Measurements from ENCODE around the gene AQP5.

Gene AQP5

DNA sequence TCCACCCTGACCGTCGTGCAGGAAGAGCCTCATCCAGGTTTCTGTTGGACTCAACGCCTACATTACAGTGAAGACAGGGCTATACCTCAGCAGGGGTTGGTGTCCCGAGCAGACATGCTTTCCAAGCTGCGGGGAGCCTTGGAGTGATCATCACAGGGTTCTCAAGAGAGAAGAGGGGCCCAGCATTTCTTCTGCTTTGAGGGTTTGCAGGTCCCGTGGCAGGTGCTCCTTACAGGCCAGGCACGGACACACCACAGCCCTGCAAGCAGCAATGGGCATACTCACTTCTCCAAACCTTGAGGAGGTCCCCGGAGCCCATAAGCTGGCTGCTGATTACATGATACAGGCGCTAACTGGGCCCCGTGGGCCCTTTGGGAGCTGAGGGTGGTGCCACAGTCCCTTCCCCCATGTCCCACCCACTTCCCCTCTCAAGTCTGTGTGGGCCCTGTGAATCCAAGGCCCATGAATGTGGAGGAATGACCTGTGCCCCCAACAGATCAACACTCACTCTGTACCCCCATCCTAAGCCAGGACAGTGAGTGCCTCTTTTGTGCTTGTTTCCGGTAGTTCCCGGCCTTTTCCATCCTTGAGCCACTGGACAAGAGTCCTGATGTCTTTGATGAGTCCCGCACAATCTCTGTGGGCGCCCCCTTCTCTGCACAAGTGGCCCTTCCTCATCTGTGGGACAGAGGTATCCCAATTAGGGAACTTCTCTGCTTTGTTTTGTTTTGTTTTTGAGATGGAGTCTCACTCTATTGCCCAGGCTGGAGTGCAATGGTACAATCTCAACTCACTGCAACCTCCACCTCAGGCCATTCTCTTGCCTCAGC, 10.0 kb upstream of the AQP5 start:
- DNase-seq, result no peak

DNA sequence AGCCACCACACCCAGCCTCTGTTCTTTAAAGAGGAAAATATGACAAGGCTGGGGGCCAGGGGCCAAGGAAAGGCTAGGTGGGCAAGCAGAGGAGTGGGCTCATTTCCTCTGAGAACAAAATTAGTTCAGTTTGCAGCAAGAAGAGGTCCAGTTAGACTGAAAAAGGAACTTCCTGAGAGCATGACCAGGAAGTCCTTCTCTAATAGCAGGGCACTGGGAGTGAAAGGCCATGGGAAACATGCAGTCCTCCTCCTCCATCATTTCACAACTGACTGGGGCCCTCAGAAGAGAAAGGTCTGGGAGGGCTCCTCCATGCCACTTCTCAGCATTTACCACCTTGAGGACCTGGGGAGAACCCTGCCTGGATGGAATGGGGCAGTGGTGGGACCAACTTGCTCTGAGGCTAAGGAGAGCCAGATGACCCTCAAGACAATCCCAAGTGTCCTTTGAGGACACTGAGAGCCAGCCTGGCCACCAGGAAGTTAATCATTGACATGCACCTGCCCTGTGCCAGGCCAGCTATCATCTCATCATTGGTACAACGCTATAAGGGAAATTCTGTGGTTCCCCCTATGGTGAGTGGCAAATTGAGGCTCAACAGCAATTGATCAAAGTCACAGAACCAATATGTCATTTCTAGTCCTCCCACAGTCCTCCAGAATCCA, 9.1 kb upstream of the AQP5 start:
- DNase-seq, result no peak

DNA sequence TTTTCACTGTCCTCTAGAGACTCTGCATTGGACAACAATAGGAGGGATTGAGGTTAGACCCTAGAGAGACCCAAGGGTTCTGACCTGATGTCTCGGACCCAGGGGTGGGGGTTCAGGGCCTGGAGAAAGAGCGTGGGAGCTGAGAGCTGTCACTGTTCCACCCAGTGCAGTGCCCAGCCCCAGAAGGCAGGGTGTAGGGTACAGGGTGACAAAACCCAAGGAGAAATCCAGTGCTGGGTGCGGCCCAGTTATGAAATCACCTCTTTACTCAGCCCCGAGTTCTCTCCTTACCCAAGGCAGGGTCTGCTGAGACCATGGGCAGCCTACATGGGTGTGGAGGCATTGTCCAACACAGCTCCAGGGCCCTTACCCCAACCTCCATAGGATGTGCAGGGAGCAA, 8.5 kb upstream of the AQP5 start:
- DNase-seq, result no peak

DNA sequence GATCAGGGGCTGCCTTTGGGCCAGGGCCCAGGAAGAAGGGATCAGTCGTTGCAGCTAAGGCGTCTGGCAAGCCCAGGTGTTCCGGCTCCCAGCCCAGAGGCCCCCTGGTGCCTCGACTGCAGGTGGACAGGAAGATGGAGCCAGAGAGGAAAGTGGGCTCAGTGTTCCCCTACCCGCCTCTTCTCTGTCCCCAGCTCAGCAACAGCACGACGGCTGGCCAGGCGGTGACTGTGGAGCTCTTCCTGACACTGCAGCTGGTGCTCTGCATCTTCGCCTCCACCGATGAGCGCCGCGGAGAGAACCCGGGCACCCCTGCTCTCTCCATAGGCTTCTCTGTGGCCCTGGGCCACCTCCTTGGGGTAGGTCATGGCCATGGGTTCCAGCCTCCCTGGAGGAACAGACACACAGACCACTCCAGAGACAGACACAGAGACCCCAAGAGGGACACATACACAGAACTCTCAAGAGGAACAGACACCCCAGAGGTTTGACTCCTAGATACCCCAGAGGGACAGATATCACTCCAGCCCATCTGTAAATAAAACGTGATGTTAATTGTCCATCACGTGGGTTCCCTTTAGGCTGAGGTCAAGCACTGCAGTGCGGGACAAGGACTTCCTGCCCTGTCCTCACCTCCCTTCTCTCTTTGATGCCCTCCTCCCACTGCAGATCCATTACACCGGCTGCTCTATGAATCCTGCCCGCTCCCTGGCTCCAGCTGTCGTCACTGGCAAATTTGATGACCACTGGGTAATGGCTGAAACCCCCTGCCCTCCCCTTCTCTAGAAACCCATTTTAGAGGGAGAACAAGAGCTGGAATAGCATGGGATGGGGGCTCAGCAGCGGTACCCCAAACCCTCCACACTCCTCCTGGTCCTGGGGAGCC, 7.5 kb upstream of the AQP5 start:
- no peak for DNase-seq

DNA sequence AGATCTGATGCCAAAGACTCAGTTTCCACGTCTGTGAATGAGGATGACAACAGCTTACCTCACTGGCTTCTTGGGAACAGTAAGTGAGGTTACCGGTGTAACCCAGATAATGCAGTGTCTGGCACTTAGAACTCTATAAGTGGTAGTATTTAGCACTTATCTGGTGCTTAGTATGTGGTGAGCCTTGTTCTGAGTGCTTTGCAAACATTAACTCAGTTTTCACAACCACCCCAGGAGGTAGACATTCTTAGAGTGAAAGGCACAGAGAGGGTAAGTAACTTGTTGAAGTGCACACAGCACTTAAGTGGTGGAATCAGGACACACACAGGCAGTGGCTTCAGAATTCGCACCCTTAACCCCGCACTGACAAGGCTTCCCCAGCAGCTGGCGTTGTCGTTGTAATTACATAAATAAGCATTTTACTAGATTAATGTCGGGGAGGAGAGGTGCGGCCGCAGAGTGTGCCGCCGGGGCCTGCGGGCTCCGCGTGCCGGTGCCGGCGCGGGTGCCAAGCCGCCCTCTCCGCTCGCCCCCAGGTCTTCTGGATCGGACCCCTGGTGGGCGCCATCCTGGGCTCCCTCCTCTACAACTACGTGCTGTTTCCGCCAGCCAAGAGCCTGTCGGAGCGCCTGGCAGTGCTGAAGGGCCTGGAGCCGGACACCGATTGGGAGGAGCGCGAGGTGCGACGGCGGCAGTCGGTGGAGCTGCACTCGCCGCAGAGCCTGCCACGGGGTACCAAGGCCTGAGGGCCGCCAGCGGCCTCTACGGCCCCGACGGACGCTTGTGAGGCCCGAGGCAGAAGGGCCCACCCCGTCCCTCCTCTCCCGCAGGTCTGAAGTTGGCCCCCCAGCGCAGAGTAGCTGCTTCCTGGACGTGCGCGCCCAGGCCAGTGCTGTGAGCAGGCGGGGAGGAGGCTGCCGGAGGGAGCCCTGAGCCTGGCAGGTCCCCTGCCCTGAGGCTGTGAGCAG, 6.5 kb upstream of the AQP5 start:
- DNase-seq, result no peak

DNA sequence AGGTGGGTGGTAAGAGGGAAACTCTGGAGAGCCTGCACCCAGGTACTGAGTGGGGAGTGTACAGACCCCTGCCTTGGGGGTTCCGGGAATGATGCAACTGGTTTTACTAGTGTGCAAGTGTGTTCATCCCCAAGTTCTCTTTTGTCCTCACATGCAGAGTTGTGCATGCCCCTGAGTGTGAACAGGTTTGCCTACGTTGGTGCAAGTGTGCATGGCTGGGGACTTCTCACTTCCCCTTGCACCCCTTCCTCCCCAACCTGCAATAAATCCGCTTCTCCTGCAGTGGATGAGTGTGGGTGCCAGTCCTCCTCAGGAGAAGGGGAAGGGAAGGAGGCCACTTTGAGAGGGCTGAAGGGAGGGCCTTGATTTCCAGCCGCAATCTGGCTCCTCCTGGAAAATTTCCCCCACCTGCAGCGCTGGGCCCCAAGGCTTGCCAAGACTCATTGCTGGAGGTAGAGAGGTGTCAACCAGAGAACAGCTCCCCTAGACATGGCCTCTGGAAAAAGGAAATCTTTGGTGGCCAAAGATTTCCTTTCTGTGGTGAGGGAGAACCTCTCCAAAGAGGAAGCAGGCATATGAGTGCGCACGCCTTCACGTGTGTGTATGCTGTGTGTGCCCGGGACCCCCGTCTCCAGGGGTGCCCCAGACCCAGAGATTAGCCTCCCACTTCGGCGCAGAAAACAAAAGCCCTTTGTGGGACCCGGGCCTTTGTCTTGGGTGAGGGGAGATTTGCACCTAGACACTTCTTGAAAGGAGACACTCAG, 5.6 kb upstream of the AQP5 start:
- DNase-seq, result no peak

DNA sequence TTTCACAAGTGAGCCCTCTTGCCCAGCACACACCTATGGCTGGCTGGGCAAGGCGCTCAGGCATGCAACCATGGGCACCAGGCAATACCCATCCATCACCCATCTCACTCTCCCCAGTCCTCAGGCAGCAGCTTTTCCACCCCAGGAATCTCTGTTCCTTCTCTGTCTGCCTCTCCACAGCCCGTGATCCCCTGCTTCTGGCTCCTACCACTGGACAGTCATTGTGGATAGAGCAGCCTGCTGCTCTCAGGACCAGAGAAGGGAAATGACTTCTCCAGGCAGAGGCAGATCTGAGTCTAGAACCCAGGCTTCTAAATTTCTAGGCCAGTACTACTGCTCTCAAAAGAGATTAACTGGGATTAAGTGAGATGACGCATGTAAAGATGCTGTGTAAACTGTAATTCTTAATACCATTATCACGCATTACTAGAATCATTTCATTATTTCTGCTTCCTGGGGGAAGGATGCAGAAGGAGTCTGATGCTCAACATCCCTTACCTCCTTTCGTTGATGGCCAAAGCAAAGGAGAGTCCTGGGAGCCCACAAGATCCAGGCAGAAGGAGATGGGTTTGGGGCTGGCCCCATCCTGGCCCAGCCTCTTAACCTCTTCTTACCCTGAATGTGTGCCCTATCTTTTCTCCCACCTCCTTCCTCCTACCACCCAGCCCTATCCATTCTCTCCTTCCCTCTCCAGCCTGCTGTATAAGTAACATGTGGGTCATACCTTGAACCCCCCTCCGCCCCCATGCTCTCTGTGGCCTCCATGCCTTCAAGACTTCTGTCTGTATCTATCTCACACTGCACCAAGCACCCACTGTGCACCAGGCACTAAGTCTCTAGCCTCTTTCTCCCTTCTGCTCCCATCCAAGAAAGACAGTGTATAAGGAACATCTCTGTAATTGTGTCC, 4.8 kb upstream of the AQP5 start:
- no peak for DNase-seq

DNA sequence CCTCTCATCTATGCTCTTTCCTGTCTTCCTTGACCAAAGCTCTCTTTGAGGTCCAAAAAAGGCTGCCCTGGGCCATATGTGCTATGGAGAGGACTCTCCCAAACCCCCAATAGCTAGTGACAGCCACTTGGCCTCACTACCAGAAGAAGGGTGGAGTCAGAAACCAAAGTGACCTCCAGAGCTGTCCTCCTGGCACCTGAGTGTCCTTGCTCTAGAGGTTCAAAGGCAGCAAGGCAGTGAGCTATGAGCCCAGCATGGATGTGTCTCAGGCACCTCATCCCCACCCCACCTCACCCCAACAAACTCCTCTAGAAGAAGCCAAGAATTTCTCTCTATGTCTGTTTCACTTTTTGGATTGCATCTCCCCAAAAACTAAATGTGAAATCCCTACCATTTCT, 4.1 kb upstream of the AQP5 start:
- no peak for DNase-seq

DNA sequence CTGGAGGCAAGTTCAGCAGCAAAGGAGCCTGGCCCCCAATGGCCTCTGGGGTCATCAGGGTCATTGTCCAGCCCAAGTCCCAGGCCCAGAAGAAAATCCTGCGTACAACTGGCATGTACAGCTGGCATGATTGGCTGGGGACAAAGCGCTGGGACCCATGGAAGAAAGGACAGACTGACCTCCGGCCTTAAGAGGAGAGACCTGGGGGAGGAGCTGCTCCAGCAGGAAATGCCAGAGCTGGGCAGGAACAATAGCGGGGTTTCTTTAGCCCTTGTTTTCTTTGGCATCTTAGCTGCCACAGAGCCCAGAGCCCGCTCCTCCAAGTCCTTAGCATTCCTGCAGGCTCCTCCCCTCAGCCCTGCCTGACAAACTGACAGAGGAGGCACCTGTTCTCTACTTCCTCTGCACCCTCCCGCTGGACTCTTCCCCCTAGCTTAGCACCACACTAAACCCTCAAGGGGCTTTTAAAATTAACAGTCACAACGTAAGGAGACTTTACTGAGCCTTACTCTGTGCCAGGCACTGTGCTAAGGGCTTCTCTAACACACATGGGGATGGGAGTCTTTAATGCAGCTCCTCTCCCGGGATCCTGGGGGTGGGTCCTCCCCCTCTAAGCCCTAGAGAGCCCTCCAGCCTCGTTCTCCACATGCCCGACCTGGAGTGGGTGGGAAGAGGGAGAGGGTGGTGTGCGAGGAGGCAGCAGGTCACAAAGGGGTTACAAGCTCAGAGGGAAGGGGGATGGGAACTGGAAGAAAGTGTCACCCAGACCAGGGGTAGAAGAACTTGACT, 1.8 kb upstream of the AQP5 start:
- DNase-seq, result no peak

DNA sequence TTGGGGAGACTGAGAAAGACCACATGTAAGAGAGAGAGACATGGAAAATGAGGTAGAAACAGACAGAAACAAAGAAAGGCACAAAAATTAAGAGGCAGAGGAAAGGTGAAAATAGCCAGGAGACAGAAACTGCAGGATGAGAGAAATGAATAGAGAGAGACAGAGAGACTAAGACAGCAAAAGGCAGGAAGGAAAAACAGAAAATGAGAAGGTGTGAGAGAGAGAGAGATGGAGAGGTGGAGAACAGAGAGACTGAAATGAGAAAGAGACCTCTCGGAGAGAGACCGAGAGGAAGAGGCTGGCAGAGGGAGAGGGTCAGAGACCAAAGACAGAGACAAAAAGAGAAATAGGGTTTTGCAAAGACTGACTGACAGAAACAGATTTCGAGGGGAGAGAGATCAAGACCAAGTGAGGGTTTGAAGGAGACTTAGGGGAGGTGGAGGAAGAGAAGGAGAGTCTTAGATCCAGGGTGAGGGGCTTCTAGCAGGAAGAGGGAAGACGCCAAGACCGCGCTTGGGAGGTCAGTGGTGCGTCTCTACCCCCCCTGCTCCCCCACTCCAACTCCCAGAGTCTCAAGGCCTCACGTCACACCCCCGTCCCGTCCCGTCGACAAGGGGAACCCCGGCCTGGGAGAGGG, 1.1 kb upstream of the AQP5 start:
- no peak for DNase-seq

DNA sequence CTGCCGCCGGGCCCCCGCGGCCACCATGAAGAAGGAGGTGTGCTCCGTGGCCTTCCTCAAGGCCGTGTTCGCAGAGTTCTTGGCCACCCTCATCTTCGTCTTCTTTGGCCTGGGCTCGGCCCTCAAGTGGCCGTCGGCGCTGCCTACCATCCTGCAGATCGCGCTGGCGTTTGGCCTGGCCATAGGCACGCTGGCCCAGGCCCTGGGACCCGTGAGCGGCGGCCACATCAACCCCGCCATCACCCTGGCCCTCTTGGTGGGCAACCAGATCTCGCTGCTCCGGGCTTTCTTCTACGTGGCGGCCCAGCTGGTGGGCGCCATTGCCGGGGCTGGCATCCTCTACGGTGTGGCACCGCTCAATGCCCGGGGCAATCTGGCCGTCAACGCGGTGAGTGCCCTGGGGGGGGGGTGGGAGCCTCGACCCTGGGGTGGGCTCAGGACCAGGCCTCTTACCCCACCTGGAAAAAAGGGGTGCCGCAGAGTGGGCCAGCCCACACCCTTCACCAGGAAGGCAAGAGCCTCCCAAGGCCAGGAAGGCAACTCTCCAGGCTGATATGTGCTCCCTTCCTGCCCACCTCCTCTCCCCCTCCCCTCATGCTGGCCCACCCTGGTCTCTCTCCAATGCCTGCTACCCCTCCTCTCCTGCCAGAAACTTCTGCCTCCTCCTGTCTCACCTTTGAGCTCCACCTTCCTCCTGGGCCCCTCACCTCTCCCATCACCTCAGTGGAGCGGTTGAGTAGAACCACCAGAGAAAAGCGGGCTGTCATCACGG, 507 bp downstream of the AQP5 start:
- DNase-seq, result no peak

DNA sequence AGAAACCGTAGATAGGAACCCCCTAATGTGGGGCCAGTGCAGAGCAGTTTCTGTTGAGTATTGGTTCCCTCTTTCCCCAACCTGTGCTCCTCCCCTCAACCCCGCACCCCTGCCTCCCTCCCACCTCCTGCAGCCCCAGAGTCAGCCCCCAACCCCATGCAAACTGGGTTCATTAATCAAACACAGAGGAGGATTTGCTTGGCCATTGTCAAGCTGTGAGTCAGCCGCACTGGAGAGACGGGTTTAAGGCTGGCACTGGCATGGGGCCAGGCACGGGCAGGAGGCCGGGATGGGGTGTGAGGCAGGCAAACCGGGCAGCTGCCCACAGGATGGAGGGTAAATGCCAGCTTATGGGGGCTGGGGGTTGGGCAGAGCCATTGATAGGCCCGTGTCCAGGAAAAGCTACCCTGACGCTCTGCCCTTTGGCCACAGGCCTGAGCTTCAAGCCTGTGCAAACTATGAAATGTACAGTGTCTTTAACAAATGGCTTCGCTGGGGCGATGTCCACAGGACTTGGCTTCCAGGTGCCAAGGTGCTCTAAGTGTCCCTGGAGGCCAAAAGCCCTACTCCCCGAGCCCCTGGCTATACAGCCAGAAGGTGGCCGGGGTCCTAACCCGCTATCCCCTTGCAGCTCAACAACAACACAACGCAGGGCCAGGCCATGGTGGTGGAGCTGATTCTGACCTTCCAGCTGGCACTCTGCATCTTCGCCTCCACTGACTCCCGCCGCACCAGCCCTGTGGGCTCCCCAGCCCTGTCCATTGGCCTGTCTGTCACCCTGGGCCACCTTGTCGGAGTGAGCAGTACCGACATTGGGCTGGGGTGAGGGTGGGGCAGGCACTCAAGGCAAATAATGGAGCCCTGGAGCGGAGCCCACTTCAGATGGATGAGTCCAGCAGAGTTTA, 1.4 kb downstream of the AQP5 start:
- DNase-seq, result no peak

DNA sequence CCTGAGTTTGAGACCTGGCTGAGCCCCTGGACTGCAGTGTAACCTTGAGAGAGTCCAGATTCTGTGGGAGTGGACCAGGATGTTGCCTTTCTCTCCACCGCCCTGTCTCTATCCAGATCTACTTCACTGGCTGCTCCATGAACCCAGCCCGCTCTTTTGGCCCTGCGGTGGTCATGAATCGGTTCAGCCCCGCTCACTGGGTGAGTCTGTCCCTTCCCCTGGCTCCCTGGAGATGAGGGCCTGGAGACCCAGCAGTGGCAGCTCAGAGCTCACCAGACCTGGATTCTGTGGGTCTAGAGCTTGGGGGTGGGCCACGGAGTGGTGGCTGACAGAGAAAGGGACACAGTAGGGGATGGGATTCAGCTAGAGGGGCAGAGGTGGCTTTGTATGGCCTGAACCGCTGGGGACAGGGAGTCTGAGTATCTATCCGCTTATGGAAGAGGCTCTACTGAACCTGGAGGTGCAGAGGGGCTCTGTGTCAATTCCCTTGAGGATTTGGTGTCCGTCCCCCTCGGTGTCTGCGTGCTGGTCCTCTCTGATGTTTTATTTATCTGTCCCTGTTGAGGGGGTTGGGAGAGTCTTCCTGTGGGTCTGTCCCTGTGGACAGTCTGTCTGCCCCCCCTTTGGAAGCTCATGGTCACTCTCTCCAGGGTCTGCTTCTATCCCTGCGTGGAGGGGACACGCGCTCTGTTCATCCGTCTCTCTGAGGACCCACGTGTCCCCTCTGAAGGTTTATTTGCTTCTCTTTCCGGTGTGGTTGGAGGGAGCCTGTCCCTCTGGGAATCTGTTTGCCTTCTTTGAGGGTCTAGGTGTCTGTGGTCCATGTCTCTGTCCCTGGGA, 2.5 kb downstream of the AQP5 start:
- DNase-seq, result no peak

DNA sequence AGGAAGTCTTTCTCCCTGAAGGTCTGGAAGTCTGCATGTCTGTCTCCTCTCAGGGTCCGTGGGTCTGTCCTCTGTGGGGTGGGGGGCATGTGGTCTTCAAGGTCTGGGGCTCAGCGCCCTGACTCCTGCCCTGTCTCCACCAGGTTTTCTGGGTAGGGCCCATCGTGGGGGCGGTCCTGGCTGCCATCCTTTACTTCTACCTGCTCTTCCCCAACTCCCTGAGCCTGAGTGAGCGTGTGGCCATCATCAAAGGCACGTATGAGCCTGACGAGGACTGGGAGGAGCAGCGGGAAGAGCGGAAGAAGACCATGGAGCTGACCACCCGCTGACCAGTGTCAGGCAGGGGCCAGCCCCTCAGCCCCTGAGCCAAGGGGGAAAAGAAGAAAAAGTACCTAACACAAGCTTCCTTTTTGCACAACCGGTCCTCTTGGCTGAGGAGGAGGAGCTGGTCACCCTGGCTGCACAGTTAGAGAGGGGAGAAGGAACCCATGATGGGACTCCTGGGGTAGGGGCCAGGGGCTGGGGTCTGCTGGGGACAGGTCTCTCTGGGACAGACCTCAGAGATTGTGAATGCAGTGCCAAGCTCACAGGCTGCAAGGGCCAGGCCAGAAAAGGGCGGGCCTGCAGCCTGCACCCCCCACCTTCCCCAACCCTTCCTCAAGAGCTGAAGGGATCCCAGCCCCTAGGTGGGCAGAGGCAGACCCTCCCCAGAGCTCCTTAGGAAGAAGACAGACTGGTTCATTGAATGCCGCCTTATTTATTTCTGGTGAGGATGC, 3.4 kb downstream of the AQP5 start:
- DNase-seq, result no peak

DNA sequence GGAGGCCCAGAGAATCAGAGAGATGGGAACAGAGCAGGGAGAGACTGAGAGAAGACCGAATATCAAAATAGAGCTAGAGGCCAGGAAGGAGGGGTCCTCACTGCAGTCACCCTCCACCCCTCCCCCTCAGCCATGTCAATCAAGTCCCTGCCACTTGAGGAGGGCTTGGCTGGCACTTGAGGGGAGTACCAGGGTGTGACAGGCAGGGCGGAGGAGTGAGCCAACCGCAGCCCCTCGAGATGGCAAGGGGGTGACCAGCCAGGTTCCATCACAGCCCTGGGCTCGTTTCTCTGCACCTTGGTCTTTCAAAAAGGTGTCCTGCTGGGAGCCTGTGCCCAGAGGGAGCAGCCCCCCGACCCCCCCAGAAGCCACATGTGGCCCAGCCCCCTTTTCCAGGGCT, 4.2 kb downstream of the AQP5 start:
- DNase-seq, result no peak

Measured in NCI-H1105 (cell line).